Measurements from ENCODE around the gene HMX1. TPM values are rescaled to one million over a fixed set of nuclear protein-coding genes. Genes with fewer than 3 reads are reported as not detected.

HMX1 gene
- total RNA-seq, 1 donor from 2014 or later = not detected

- Mint-ChIP-seq H3K4me3 (ENCODE audit: unreplicated experiment) (no peak overlapping the region), H3K27ac (ENCODE audit: unreplicated experiment) (no peak overlapping the region), H3K4me1 (ENCODE audit: unreplicated experiment) (peaks cover 9% of the 10 kb centered on the region), H3K36me3 (ENCODE audit: low read depth, unreplicated experiment) (peaks cover 7% of the 10 kb centered on the region), H3K9me3 (ENCODE audit: unreplicated experiment) (no peaks in the 10 kb centered on the region), H3K27me3 (ENCODE audit: unreplicated experiment) (peaks cover 10% of the 10 kb centered on the region)
- no peak for TF ChIP-seq CTCF (IDR thresholded peaks at IDR 0.05; ENCODE audit: unreplicated experiment)
- no peak for DNase-seq (ENCODE audit: low spot score)
Measured at GRCh38 chr4:8904041-8904501, 32.4 kb upstream of the HMX1 start.

GRCh38 chr4:8901335-8901734 is 29.7 kb upstream of the HMX1 start:
- H3K4me3 Mint-ChIP-seq (ENCODE audit: unreplicated experiment) = peak overlapping the region; percentile 42
- TF ChIP-seq CTCF (IDR thresholded peaks at IDR 0.05; ENCODE audit: unreplicated experiment) = no peak
- no peaks in the 10 kb centered on the region for H3K9me3 Mint-ChIP-seq (ENCODE audit: unreplicated experiment)
- peaks cover 19% of the 10 kb centered on the region for H3K27me3 Mint-ChIP-seq (ENCODE audit: unreplicated experiment)
- DNase-seq (ENCODE audit: low spot score) = no peak
- peaks cover 5% of the 10 kb centered on the region for H3K4me1 Mint-ChIP-seq (ENCODE audit: unreplicated experiment)
- H3K36me3 Mint-ChIP-seq (ENCODE audit: low read depth, unreplicated experiment) = peaks cover 7% of the 10 kb centered on the region
- H3K27ac Mint-ChIP-seq (ENCODE audit: unreplicated experiment) = peak overlapping the region; percentile 75

GRCh38 chr4:8900588-8900987 is 28.9 kb upstream of the HMX1 start:
- peaks cover 17% of the 10 kb centered on the region for H3K27me3 Mint-ChIP-seq (ENCODE audit: unreplicated experiment)
- TF ChIP-seq CTCF (IDR thresholded peaks at IDR 0.05; ENCODE audit: unreplicated experiment) = no peak

GRCh38 chr4:8898419-8898818 is 26.8 kb upstream of the HMX1 start:
- Mint-ChIP-seq H3K27me3 (ENCODE audit: unreplicated experiment) (peaks cover 20% of the 10 kb centered on the region), H3K4me3 (ENCODE audit: unreplicated experiment) (no peak overlapping the region), H3K9me3 (ENCODE audit: unreplicated experiment) (no peaks in the 10 kb centered on the region), H3K4me1 (ENCODE audit: unreplicated experiment) (peaks cover 8% of the 10 kb centered on the region), H3K27ac (ENCODE audit: unreplicated experiment) (peak overlapping the region; percentile 2), H3K36me3 (ENCODE audit: low read depth, unreplicated experiment) (peaks cover 7% of the 10 kb centered on the region)
- DNase-seq (ENCODE audit: low spot score) = no peak
- no peak for TF ChIP-seq CTCF (IDR thresholded peaks at IDR 0.05; ENCODE audit: unreplicated experiment)

More at GRCh38 chr4:8900588-8900987, 28.9 kb upstream of the HMX1 start:
- Mint-ChIP-seq H3K36me3 (ENCODE audit: low read depth, unreplicated experiment) (peaks cover 7% of the 10 kb centered on the region), H3K4me3 (ENCODE audit: unreplicated experiment) (no peak overlapping the region), H3K27ac (ENCODE audit: unreplicated experiment) (no peak overlapping the region), H3K9me3 (ENCODE audit: unreplicated experiment) (no peaks in the 10 kb centered on the region), H3K4me1 (ENCODE audit: unreplicated experiment) (peaks cover 5% of the 10 kb centered on the region)
- DNase-seq (ENCODE audit: low spot score) = no peak

- no peaks in the 10 kb centered on the region for H3K9me3 Mint-ChIP-seq (ENCODE audit: unreplicated experiment)
- H3K4me1 Mint-ChIP-seq (ENCODE audit: unreplicated experiment) = peaks cover 8% of the 10 kb centered on the region
- no peak overlapping the region for H3K27ac Mint-ChIP-seq (ENCODE audit: unreplicated experiment)
- peaks cover 20% of the 10 kb centered on the region for H3K27me3 Mint-ChIP-seq (ENCODE audit: unreplicated experiment)
- peaks cover 7% of the 10 kb centered on the region for H3K36me3 Mint-ChIP-seq (ENCODE audit: low read depth, unreplicated experiment)
- no peak for DNase-seq (ENCODE audit: low spot score)
- H3K4me3 Mint-ChIP-seq (ENCODE audit: unreplicated experiment) = no peak overlapping the region
- no peak for TF ChIP-seq CTCF (IDR thresholded peaks at IDR 0.05; ENCODE audit: unreplicated experiment)
Measured at GRCh38 chr4:8897251-8898167, 25.9 kb upstream of the HMX1 start.

Measured in endothelial cell (in vitro differentiated cells).